Skin epidermis (tissue), 12 donors: Measurements from ENCODE around the gene ZNF831.

Source experiments
- H3K27ac ChIP-seq, 21 experiments: fragments of 200-600 bp; sonication (generic) in 11 of 21; one replicate each; pipeline ENCODE4 v1.5.0; 2020; ENCODE audit warnings: mild to moderate bottlenecking in 3 of 21, inconsistent platforms in 2 of 21, moderate library complexity in 2 of 21
- H3K4me3 ChIP-seq, 7 experiments: fragments of 200-600 bp; sonication (generic) in 2 of 7; one replicate each; pipeline ENCODE4 v1.5.0; 2020; ENCODE audit warnings: inconsistent platforms in 2 of 7, mild to moderate bottlenecking in 2 of 7, moderate library complexity in 1 of 7

Gene ZNF831

GRCh38 chr20:59152559-59153354, 10.9 kb upstream of the ZNF831 start:
- H3K27ac ChIP-seq, result peak overlapping the region in 10 of 21 experiments; percentile 18 to 90 (median 44)

GRCh38 chr20:59153355-59153681, 10.3 kb upstream of the ZNF831 start:
- H3K27ac ChIP-seq, result peak overlapping the region in 4 of 21 experiments; percentile 18 to 90 (median 45)
- no peak overlapping the region for H3K4me3 ChIP-seq

More at GRCh38 chr20:59152559-59153354, 10.9 kb upstream of the ZNF831 start:
- H3K4me3 ChIP-seq, result no peak overlapping the region

GRCh38 chr20:59153832-59154231, 9.8 kb upstream of the ZNF831 start:
- Histone ChIP-seq H3K4me3 (no peak overlapping the region), H3K27ac (peak overlapping the region in 1 of 21 experiments; percentile 90)

- Histone ChIP-seq H3K4me3 (no peak overlapping the region), H3K27ac (peak overlapping the region in 1 of 21 experiments; percentile 90)
Measured at GRCh38 chr20:59154317-59155013, 9.2 kb upstream of the ZNF831 start.

- Histone ChIP-seq H3K27ac (peak overlapping the region in 2 of 21 experiments; percentile 1 to 39), H3K4me3 (no peak overlapping the region)
Measured at GRCh38 chr20:59157064-59157463, 6.6 kb upstream of the ZNF831 start.

- Histone ChIP-seq H3K27ac (peak overlapping the region in 6 of 21 experiments; percentile 1 to 66 (median 13)), H3K4me3 (no peak overlapping the region)
Measured at GRCh38 chr20:59157531-59157930, 6.1 kb upstream of the ZNF831 start.

GRCh38 chr20:59157961-59158541, 5.6 kb upstream of the ZNF831 start:
- Histone ChIP-seq H3K4me3 (no peak overlapping the region), H3K27ac (peak overlapping the region in 6 of 21 experiments; percentile 4 to 91 (median 13))

GRCh38 chr20:59158673-59159072, 4.9 kb upstream of the ZNF831 start:
- Histone ChIP-seq H3K27ac (peak overlapping the region in 7 of 21 experiments; percentile 42 to 91 (median 81)), H3K4me3 (no peak overlapping the region)

GRCh38 chr20:59159091-59159490, 4.5 kb upstream of the ZNF831 start:
- Histone ChIP-seq H3K4me3 (no peak overlapping the region), H3K27ac (peak overlapping the region in 11 of 21 experiments; percentile 20 to 91 (median 77))

DNA sequence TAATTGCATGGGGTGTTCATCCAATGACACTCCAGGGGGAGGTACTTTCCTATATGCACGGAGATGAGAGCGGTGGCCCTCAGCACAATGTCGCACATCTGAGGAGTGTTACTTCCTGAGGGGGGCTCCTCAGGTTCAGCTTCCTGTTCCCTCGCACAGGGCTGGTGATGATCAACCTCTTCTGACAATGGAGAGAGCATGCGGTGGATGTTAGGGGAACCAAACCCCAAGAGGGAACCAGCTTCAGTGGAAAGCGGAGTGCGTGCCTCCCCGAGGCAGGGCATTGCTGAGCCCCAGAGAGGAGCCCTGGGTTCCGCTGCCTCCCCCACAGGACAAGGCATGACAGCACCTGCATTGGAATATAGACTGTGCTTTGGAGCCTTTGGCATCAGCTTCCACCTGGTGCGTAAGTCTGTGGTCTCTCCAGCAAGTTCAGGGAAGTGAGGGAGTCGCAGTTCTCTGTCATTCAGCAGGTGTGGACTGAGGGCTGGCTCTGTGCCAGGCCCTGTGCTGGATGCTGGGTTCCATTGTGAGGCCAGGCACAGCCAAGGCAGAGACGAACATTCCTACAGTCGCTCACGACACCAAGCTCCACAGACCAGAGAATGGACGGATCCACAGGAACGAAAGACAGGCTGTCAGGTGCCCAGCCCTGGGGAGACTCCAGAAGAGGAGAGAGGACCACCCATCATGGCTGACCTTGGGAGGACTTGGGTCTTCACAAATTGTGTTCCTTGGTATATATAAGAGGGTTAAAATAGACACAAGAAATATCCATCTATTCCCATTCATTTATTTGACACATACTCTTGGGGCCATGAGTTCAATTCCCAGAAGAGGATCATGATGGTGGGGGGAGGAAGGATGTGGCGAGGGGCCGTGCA, 3.9 kb upstream of the ZNF831 start:
- H3K4me3 ChIP-seq, result peak overlapping the region in 3 of 7 experiments; percentile 0 to 15 (median 13)
- peak overlapping the region in 17 of 21 experiments; percentile 9 to 91 (median 51) for H3K27ac ChIP-seq

- H3K4me3 ChIP-seq, result peak overlapping the region in 2 of 7 experiments; percentile 0 to 13
- peak overlapping the region in 16 of 21 experiments; percentile 13 to 91 (median 54) for H3K27ac ChIP-seq
Measured at GRCh38 chr20:59160389-59161115, 3.1 kb upstream of the ZNF831 start.

DNA sequence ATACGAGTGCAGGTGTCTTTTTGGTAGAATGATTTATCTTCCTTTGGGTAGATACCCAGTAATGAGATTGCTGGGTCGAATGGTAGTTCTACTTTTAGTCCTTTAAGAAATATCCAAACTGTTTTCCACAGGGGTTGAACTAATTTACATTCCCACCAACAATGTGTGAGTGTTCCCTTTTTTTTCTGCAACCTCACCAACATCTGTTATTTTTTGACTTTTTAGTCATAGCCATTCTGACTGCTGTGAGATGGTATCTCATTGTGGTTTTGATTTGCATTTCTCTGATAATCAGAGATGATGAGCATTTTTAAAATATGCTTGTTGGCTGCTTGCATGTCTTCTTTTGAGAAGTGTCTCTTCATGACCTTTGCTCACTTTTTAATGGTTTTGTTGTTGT, 1.9 kb upstream of the ZNF831 start:
- H3K27ac ChIP-seq, result peak overlapping the region in 7 of 21 experiments; percentile 57 to 91 (median 81)
- no peak overlapping the region for H3K4me3 ChIP-seq

DNA sequence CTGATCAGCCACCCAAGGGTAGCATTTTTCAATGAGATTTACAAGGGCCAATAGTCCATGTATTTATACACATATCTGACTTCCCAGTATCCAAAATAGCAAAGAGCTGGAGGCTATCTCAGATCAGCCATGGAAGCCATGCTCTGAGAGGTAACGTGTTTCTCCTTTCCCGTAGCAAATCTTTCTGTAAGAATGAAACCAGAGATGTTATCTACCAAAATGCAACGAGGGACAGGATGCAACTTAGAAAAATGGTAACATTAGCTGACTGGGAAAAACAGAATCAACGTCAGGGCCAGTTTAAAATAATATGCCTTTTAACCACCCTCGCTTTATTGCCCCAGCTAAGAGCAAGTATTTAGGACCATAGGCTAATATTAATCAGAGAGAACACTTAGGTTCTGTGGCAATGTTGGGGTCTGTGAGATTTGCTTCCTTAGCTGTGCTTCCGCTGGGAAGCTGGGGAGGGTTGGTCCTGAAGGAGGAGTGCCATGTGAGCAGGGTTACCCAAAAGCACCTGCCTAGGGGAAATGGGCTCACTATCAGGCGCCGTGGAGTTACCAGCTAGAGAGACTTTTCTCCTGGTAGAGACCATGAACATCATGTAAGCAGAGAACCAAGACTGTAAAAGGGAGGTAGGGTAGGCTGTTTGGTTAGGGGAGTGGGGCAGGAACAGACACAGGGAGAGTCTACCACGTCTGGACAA, 1.2 kb downstream of the ZNF831 start:
- peak overlapping the region in 4 of 7 experiments; percentile 2 to 18 (median 10) for H3K4me3 ChIP-seq
- H3K27ac ChIP-seq, result peak overlapping the region in 18 of 21 experiments; percentile 3 to 93 (median 55)

- Histone ChIP-seq H3K4me3 (peak overlapping the region in 4 of 7 experiments; percentile 1 to 18 (median 6)), H3K27ac (peak overlapping the region in 18 of 21 experiments; percentile 1 to 93 (median 53))
Measured at GRCh38 chr20:59165396-59165795, 1.8 kb downstream of the ZNF831 start.

DNA sequence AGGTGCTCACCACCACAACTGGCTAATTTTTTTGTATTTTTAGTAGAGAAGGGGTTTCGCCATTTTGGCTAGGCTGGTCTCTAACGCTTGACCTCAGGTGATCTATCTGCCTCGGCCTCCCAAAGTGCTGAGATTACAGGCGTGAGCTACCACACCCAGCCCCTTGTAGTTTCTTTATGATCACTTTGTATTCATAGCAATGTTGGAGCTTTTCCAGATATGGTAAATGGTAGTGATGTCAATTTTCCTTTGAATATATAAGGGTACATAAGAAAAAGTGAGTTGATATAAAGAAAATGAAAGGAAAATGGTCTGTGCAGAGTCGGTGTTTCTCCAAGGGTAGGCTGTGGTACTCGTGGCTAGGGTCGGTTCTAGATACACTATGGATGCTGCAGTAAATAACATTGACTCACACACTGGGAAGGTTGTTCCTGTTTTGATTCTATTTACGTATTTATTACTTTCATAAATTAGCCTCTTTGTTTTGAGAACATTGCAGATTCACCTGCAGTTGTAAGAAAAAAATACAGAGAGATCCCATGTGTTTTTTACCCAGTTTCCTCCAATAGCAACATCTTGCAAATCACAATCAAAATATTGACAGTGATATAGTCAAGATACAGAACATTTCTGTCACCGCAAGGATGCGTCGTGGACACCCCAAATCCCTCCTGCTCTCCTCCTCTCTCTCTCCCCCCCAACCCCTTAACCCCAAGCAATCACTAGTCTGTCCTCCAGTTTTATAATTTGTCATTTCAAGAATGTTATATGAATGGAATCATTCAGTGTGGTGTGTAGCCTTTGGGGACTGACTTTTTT, 2.5 kb downstream of the ZNF831 start:
- Histone ChIP-seq H3K27ac (peak overlapping the region in 16 of 21 experiments; percentile 1 to 93 (median 64)), H3K4me3 (peak overlapping the region in 2 of 7 experiments; percentile 9 to 18)

GRCh38 chr20:59170406-59171349, 7.1 kb downstream of the ZNF831 start:
- Histone ChIP-seq H3K27ac (no peak overlapping the region), H3K4me3 (no peak overlapping the region)
